Natural killer cell (primary cell): ENCODE data around the gene AKAP6. TPM values are rescaled to one million over a fixed set of nuclear protein-coding genes. Genes with fewer than 3 reads are reported as not detected.

ENCODE experiments used
- ATAC-seq, 3 donors: fragments of 150-1000 bp in 2 of 3; fragments of 200-7000 bp in 1 of 3; cut with Tn5 transposase; 1 replicate in 1 of 3; 2 replicates in 2 of 3; pipeline ENCODE4 v1.10.0; 2021; ENCODE audit warnings: mild to moderate bottlenecking in 2 of 3, moderate library complexity in 2 of 3
- DNase-seq, 2 donors: peaks; one replicate each; pipeline versions ENCODE4 v3.0.0 to v3.0.0-alpha.2; 2013 to 2021; ENCODE audit warnings: mixed read lengths in 1 of 2
- H3K27ac ChIP-seq: one replicate; pipeline ENCODE4 v1.5.1; 2013; ENCODE audit warnings: mild to moderate bottlenecking, low read length
- H3K27me3 ChIP-seq: one replicate; pipeline ENCODE4 v1.6.1; 2013; ENCODE audit warnings: low read length; ENCODE audit not compliant: control insufficient read depth, insufficient read depth
- H3K36me3 ChIP-seq: one replicate; pipeline ENCODE4 v1.6.1; 2013; ENCODE audit warnings: low read length; ENCODE audit not compliant: control insufficient read depth, insufficient read depth
- H3K4me1 ChIP-seq: one replicate; pipeline ENCODE4 v1.6.1; 2013; ENCODE audit warnings: low read length; ENCODE audit not compliant: control insufficient read depth, insufficient read depth
- H3K4me3 ChIP-seq: one replicate; pipeline ENCODE4 v1.5.1; 2013; ENCODE audit warnings: low read length
- H3K9me3 ChIP-seq: one replicate; pipeline ENCODE4 v1.6.1; 2013; ENCODE audit warnings: low read length; ENCODE audit not compliant: control insufficient read depth, insufficient read depth
- H3K27ac Mint-ChIP-seq, 2 donors: one replicate each; pipeline ENCODE4 v1.8.0; 2022; ENCODE audit warnings: mild to moderate bottlenecking in 2 of 2, mixed read lengths in 2 of 2, moderate library complexity in 1 of 2
- H3K27me3 Mint-ChIP-seq, 2 donors: one replicate each; pipeline ENCODE4 v1.8.0; 2022; ENCODE audit warnings: low read depth in 2 of 2, mixed read lengths in 2 of 2
- H3K36me3 Mint-ChIP-seq: one replicate; pipeline ENCODE4 v1.8.0; 2022; ENCODE audit warnings: mixed read lengths
- H3K4me1 Mint-ChIP-seq, 2 donors: one replicate each; pipeline ENCODE4 v1.8.0; 2022; ENCODE audit warnings: mixed read lengths in 2 of 2
- H3K4me3 Mint-ChIP-seq: one replicate; pipeline ENCODE4 v1.8.0; 2022; ENCODE audit warnings: mild to moderate bottlenecking, moderate library complexity, mixed read lengths
- H3K9me3 Mint-ChIP-seq, 2 donors: one replicate each; pipeline ENCODE4 v1.8.0; 2022; ENCODE audit warnings: mixed read lengths in 2 of 2
- WGBS: methylation state at CpG from one replicate; pipeline ENCODE4 v1.1.7; 2013; ENCODE audit warnings: missing lambda C conversion rate; ENCODE audit not compliant: insufficient coverage; 5-methylcytosine and 5-hydroxymethylcytosine counted together
- intact Hi-C: fragments of 100-400 bp; cut with micrococcal nuclease; formaldehyde crosslinking; loops from one replicate; pipeline ENCODE4 v1.14.2; 2022
- total RNA-seq, 4 donors: library from RNA; stranded (reverse); fragments of 120-200 nt in 1 of 4; gene quantifications; one replicate each; pipeline versions ENCODE4 v1.2.3 to v1.2.4, GENCODE V29; 2013 to 2022
- TF ChIP-seq, protein P1 (sequence below): fragments of 200-600 bp; IDR thresholded peaks from one replicate; pipeline ENCODE4 v1.8.0; 2022; ENCODE audit warnings: antibody characterized with exemption

The AKAP6 gene
- total RNA-seq, 3 donors from 2014 or later (not counting 1 experiment from before 2014, with no cell fraction given) = 0.21 to 1.3 (median 0.80) TPM

DNA sequence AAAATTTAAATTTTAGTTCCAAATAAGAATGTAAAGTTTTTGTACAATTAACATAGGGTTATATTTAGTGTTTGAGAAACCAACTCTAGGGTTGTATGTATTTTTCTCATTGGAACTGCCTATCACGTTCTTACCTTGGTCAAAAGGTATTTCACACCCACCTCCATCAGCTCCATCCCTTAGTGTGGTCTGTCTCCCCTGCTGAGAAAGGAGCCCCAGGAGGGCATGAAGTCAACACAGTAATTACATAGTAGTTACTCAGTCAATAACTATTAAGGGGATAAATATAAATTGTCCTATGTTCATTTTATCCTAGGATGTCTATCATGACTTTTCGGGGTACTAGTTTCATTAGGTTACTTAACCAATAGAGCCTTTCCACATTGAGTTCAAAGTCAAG lies 106.3 kb downstream of the AKAP6 start:
- Mint-ChIP-seq H3K9me3 (peaks cover 0 to 2% of the 10 kb centered on the region in 2 donors), H3K36me3 (no peaks in the 10 kb centered on the region), H3K4me1 (no peaks in the 10 kb centered on the region), H3K27ac (no peak overlapping the region), H3K4me3 (no peak overlapping the region), H3K27me3 (no peaks in the 10 kb centered on the region)
- ATAC-seq = no peak
- H3K36me3 ChIP-seq = no peaks in the 10 kb centered on the region
- 89% methylated on average over 1 of the region's 2 CpGs for whole genome bisulfite sequencing
- intact Hi-C loops = no loop called here
- TF ChIP-seq, protein P1, sequence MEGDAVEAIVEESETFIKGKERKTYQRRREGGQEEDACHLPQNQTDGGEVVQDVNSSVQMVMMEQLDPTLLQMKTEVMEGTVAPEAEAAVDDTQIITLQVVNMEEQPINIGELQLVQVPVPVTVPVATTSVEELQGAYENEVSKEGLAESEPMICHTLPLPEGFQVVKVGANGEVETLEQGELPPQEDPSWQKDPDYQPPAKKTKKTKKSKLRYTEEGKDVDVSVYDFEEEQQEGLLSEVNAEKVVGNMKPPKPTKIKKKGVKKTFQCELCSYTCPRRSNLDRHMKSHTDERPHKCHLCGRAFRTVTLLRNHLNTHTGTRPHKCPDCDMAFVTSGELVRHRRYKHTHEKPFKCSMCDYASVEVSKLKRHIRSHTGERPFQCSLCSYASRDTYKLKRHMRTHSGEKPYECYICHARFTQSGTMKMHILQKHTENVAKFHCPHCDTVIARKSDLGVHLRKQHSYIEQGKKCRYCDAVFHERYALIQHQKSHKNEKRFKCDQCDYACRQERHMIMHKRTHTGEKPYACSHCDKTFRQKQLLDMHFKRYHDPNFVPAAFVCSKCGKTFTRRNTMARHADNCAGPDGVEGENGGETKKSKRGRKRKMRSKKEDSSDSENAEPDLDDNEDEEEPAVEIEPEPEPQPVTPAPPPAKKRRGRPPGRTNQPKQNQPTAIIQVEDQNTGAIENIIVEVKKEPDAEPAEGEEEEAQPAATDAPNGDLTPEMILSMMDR = no peak
- H3K27ac ChIP-seq = no peak overlapping the region
- no peaks in the 10 kb centered on the region for H3K9me3 ChIP-seq
- no peak for DNase-seq
- no peaks in the 10 kb centered on the region for H3K4me1 ChIP-seq
- no peaks in the 10 kb centered on the region for H3K27me3 ChIP-seq
- no peak overlapping the region for H3K4me3 ChIP-seq

DNA sequence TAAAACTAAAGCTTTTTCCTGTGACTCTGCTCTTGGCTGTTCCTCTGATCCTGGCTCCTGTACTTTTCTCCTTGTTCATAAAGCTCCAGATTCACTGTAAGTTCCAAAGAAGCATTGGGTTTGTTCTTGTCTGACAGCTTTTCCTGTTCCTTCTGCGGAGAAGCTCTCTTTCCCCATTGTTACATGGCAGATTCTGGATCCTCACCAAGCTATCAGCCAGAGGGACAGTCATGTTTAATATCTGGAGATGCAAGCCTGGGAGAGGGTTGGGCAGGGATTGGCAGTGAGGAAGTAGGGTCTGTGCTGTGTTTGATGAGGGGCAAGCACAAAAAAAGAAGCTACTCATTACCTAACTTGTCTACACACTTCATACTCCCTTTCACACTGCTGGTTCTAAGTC lies 107.9 kb downstream of the AKAP6 start:
- no peaks in the 10 kb centered on the region for H3K9me3 ChIP-seq
- H3K27me3 ChIP-seq = no peaks in the 10 kb centered on the region
- no peak for DNase-seq
- H3K27ac ChIP-seq = no peak overlapping the region
- WGBS = 90% methylated on average over 1 of the region's 1 CpG
- Mint-ChIP-seq H3K9me3 (peaks cover 0 to 2% of the 10 kb centered on the region in 2 donors), H3K4me3 (no peak overlapping the region), H3K36me3 (no peaks in the 10 kb centered on the region), H3K4me1 (no peaks in the 10 kb centered on the region), H3K27ac (no peak overlapping the region), H3K27me3 (no peaks in the 10 kb centered on the region)
- no peaks in the 10 kb centered on the region for H3K36me3 ChIP-seq
- no peak for ATAC-seq
- intact Hi-C loops = no loop called here
- TF ChIP-seq, protein P1 = no peak
- no peaks in the 10 kb centered on the region for H3K4me1 ChIP-seq
- no peak overlapping the region for H3K4me3 ChIP-seq

DNA sequence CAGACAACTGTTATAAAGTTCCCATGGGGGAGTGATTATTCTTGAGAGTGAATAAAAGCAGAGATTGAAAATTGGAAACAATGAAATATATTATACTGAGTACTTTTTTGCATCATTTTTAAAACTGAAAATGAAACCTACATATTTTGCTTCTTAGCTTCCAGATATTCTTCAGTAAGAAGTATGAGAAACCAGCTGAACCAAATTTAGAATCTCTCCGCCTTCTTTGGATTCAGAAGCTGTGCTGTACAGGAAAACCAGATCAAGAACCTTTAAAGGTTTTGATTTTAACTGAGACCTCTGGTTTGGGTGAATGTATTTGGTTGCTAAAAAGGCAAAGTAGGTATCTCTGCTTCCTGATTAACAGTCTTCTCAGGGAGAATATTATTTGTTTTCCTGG lies 109.4 kb downstream of the AKAP6 start:
- TF ChIP-seq, protein P1 = no peak
- no peak for DNase-seq
- H3K27me3 ChIP-seq = no peaks in the 10 kb centered on the region
- Mint-ChIP-seq H3K27me3 (no peaks in the 10 kb centered on the region), H3K27ac (no peak overlapping the region), H3K9me3 (peaks cover 0 to 2% of the 10 kb centered on the region in 2 donors), H3K4me1 (no peaks in the 10 kb centered on the region), H3K36me3 (no peaks in the 10 kb centered on the region), H3K4me3 (no peak overlapping the region)
- H3K4me1 ChIP-seq = no peaks in the 10 kb centered on the region
- H3K9me3 ChIP-seq = no peaks in the 10 kb centered on the region
- H3K4me3 ChIP-seq = no peak overlapping the region
- intact Hi-C loops = no loop called here
- no peak for ATAC-seq
- H3K27ac ChIP-seq = no peak overlapping the region
- WGBS = 28% methylated on average over 1 of the region's 1 CpG
- no peaks in the 10 kb centered on the region for H3K36me3 ChIP-seq

DNA sequence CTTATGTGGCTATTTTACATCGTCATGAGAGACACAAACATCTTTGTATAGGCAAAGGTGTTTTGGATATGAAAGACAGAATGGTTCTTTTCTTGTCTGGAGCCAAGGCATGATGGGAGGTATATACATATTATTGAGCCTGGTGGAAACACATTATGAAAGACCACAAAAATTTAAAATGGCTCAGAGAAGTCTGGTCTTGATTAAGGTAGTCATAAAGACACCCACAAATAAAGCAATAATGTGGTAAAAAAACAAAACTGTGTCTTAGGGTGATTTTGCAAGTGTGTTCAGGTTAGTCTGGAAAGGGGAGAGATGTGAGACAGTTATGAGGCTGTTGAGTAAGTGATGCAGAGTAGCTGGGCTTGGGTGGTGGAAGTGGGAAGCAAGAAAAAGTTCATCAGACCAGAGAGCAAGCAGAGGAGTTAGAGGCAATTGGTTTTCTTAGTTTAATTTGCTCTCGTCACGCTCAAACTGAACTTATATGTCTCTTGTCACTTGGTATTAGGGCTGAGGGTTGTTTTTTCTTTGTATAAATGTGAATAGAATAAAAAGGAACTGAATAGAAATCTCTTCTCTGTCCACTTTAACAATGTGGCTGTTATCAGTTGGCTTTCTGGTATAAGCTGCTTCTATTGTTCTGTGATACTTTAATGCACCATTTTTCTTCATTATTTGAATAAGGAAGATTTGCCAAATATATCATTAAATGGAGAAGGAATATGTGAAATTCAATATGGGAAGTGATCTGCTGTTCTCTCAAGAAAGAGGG lies 115.0 kb downstream of the AKAP6 start:
- TF ChIP-seq, protein P1 = no peak
- no peak overlapping the region for H3K4me3 Mint-ChIP-seq
- H3K4me1 ChIP-seq = no peaks in the 10 kb centered on the region
- DNase-seq (no peak), ATAC-seq (no peak)
- H3K27me3 ChIP-seq = no peaks in the 10 kb centered on the region
- no peak overlapping the region for H3K4me3 ChIP-seq
- H3K27me3 Mint-ChIP-seq = no peaks in the 10 kb centered on the region
- H3K27ac ChIP-seq = no peak overlapping the region
- intact Hi-C loops = no loop called here
- no peak overlapping the region for H3K27ac Mint-ChIP-seq
- no peaks in the 10 kb centered on the region for H3K36me3 ChIP-seq
- peaks cover 0 to 2% of the 10 kb centered on the region in 2 donors for H3K9me3 Mint-ChIP-seq
- no peaks in the 10 kb centered on the region for H3K4me1 Mint-ChIP-seq
- WGBS = 91% methylated on average over 3 of the region's 3 CpGs
- H3K9me3 ChIP-seq = no peaks in the 10 kb centered on the region
- no peaks in the 10 kb centered on the region for H3K36me3 Mint-ChIP-seq
